ENCODE data around the gene MIS18BP1. TPM values are rescaled to one million over a fixed set of nuclear protein-coding genes. Genes with fewer than 3 reads are reported as not detected.

Gene MIS18BP1
- total RNA-seq (10 to 100 TPM; 20.5 to 39.9 TPM), polyA plus RNA-seq (1 to 10 TPM; 3.6 to 6.4 TPM)

DNA sequence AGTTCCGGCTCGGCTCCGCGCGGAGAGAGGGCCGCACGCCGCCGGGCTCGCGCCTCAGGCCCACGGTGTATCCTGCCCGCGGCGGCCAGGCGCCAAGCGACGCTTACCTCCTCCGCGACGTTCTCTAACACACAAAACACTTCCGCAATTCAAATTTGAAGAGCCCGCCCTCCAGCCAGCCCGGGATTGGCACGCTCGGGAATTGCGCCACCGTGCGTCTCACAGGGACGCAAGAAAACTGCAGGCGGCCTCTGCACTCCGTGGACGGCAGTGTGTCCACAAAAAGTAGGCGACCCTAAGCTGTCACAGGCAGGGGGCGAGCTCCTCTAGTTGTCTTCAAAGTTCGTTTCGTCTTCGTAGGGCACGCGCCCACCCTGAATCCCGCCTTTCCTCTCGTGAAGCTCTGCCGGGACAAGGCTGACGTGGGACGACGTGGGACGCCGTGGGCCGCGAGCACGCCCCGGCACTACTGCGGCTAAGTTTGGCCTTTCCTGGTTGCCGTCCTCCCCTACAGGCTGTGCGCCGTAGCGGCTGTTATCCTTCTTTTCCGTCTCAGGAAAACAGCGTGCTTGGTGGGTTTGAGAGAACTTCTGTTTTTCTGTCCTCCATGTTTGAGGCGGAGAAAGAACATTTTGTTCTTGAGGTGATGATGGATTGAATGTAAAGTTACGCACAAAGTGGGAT, at the start of gene MIS18BP1:
MIS18BP1 (minus strand) TSS at position 133 of the 684 bp plus-strand sequence. CDS start 5,916 bp downstream, outside the sequence.
- Histone ChIP-seq H3K36me3 (ENCODE audit: control insufficient read depth in 4 of 4, insufficient read depth in 3 of 4, low read depth in 1 of 4, low read length in 3 of 4) (no peaks in the 10 kb centered on the region), H3K4me3 (ENCODE audit: low read depth in 1 of 3, low read length in 3 of 3) (peak within 1 kb of the TSS; percentile 64 to 96 (median 86)), H3K27me3 (ENCODE audit: control insufficient read depth in 4 of 4, insufficient read depth in 4 of 4, low read length in 3 of 4) (no peaks in the 10 kb centered on the region), H3K9ac (ENCODE audit: low read depth in 1 of 2, low read length in 2 of 2) (peak within 1 kb of the TSS; percentile 73 to 87), H3K4me1 (ENCODE audit: control insufficient read depth in 4 of 4, insufficient read depth in 4 of 4, low read length in 3 of 4) (peaks cover 0 to 11% (median 6%) of the 10 kb centered on the region in 4 donors), H3K27ac (ENCODE audit: low read depth in 1 of 2, low read length in 2 of 2) (peak within 1 kb of the TSS; percentile 80 to 97), H3K9me3 (ENCODE audit: control insufficient read depth in 4 of 4, low read length in 3 of 4) (peaks cover 0 to under 1% (median 0%) of the 10 kb centered on the region in 4 donors)
- 2% methylated on average over 61 of the region's 61 CpGs for WGBS
- peak; percentile 95 for DNase-seq (ENCODE audit: low spot score)
- TF ChIP-seq JUND (IDR thresholded peaks at IDR 0.05) (no peak), YY1 (IDR thresholded peaks at IDR 0.05) (peak; percentile 97), RAD21 (IDR thresholded peaks at IDR 0.05) (peak; percentile 40 to 44), TAF1 (conservative IDR thresholded peaks at IDR 0.05) (no peak), FOXA2 (IDR thresholded peaks at IDR 0.05) (no peak), HNF4A (conservative IDR thresholded peaks at IDR 0.05) (peak; percentile 34 to 38), EGR1 (IDR thresholded peaks at IDR 0.05; ENCODE audit: low read depth in 2 of 2) (peak in 1 of 2 donors; percentile 37), HNF4G (IDR thresholded peaks at IDR 0.05) (peak; percentile 6), FOXA1 (IDR thresholded peaks at IDR 0.05) (no peak), RXRA (IDR thresholded peaks at IDR 0.05) (peak in 1 of 2 donors; percentile 40), SP1 (IDR thresholded peaks at IDR 0.05) (peak; percentile 67), NR2F2 (IDR thresholded peaks at IDR 0.05) (peak; percentile 6), GABPA (IDR thresholded peaks at IDR 0.05 in 1 of 2, conservative IDR thresholded peaks at IDR 0.05 in 1 of 2) (peak in 1 of 2 donors; percentile 83)
- TF ChIP-seq, protein P1, sequence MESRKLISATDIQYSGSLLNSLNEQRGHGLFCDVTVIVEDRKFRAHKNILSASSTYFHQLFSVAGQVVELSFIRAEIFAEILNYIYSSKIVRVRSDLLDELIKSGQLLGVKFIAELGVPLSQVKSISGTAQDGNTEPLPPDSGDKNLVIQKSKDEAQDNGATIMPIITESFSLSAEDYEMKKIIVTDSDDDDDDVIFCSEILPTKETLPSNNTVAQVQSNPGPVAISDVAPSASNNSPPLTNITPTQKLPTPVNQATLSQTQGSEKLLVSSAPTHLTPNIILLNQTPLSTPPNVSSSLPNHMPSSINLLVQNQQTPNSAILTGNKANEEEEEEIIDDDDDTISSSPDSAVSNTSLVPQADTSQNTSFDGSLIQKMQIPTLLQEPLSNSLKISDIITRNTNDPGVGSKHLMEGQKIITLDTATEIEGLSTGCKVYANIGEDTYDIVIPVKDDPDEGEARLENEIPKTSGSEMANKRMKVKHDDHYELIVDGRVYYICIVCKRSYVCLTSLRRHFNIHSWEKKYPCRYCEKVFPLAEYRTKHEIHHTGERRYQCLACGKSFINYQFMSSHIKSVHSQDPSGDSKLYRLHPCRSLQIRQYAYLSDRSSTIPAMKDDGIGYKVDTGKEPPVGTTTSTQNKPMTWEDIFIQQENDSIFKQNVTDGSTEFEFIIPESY (IDR thresholded peaks at IDR 0.05): peak; percentile 97
- TF ChIP-seq, protein P2, sequence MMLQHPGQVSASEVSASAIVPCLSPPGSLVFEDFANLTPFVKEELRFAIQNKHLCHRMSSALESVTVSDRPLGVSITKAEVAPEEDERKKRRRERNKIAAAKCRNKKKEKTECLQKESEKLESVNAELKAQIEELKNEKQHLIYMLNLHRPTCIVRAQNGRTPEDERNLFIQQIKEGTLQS (IDR thresholded peaks at IDR 0.05): no peak
- TF ChIP-seq, protein P3, sequence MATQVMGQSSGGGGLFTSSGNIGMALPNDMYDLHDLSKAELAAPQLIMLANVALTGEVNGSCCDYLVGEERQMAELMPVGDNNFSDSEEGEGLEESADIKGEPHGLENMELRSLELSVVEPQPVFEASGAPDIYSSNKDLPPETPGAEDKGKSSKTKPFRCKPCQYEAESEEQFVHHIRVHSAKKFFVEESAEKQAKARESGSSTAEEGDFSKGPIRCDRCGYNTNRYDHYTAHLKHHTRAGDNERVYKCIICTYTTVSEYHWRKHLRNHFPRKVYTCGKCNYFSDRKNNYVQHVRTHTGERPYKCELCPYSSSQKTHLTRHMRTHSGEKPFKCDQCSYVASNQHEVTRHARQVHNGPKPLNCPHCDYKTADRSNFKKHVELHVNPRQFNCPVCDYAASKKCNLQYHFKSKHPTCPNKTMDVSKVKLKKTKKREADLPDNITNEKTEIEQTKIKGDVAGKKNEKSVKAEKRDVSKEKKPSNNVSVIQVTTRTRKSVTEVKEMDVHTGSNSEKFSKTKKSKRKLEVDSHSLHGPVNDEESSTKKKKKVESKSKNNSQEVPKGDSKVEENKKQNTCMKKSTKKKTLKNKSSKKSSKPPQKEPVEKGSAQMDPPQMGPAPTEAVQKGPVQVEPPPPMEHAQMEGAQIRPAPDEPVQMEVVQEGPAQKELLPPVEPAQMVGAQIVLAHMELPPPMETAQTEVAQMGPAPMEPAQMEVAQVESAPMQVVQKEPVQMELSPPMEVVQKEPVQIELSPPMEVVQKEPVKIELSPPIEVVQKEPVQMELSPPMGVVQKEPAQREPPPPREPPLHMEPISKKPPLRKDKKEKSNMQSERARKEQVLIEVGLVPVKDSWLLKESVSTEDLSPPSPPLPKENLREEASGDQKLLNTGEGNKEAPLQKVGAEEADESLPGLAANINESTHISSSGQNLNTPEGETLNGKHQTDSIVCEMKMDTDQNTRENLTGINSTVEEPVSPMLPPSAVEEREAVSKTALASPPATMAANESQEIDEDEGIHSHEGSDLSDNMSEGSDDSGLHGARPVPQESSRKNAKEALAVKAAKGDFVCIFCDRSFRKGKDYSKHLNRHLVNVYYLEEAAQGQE (IDR thresholded peaks at IDR 0.05): peak; percentile 63
- TF ChIP-seq, protein P4, sequence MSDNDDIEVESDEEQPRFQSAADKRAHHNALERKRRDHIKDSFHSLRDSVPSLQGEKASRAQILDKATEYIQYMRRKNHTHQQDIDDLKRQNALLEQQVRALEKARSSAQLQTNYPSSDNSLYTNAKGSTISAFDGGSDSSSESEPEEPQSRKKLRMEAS (IDR thresholded peaks at IDR 0.05): peak; percentile 96
- TF ChIP-seq, protein P5, sequence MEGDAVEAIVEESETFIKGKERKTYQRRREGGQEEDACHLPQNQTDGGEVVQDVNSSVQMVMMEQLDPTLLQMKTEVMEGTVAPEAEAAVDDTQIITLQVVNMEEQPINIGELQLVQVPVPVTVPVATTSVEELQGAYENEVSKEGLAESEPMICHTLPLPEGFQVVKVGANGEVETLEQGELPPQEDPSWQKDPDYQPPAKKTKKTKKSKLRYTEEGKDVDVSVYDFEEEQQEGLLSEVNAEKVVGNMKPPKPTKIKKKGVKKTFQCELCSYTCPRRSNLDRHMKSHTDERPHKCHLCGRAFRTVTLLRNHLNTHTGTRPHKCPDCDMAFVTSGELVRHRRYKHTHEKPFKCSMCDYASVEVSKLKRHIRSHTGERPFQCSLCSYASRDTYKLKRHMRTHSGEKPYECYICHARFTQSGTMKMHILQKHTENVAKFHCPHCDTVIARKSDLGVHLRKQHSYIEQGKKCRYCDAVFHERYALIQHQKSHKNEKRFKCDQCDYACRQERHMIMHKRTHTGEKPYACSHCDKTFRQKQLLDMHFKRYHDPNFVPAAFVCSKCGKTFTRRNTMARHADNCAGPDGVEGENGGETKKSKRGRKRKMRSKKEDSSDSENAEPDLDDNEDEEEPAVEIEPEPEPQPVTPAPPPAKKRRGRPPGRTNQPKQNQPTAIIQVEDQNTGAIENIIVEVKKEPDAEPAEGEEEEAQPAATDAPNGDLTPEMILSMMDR (IDR thresholded peaks at IDR 0.05; ENCODE audit: low read depth, low read length, missing input control): peak; percentile 49

All from liver (tissue), 9 donors.